ENCODE measurements around the gene ALG1L2. TPM values are rescaled to one million over a fixed set of nuclear protein-coding genes. Genes with fewer than 3 reads are reported as not detected.

The ALG1L2 gene
- total RNA-seq = 0.54 TPM in 1 of 2 replicates, not detected in the other

GRCh38 chr3:130081351-130081881 lies at the start of gene ALG1L2:
TSS of gene ALG1L2 (plus strand) at chr3:130081831. CDS start at chr3:130082017, 186 bp downstream.

Other genes starting within 250 kb of the ALG1L2 start
- 18.1 and 18.2 TPM in 2 replicates for gene TMCC1, start 188.1 kb upstream of the ALG1L2 start, total RNA-seq
- not detected in 2 replicates for gene TRH, start 107.1 kb upstream of the ALG1L2 start, total RNA-seq